Mesodermal cell (in vitro differentiated cells): Measurements from ENCODE around the gene IQCH.
"Not testable (repeated sequence)": the region's sequence is repeated elsewhere in the genome, so short reads cannot be mapped to it uniquely, and the experiment has no call there.

Source experiments
- H3K27ac ChIP-seq: 2 replicates; pipeline ENCODE4 v1.7.0; 2013; ENCODE audit warnings: mild to moderate bottlenecking, low read depth, low read length, moderate library complexity; ENCODE audit not compliant: severe bottlenecking
- H3K36me3 ChIP-seq: 2 replicates; pipeline ENCODE4 v1.7.1; 2013; ENCODE audit warnings: mild to moderate bottlenecking, low read length, moderate library complexity; ENCODE audit not compliant: control insufficient read depth, insufficient read depth
- H3K4me1 ChIP-seq: one replicate; pipeline ENCODE4 v1.7.1; 2013; ENCODE audit warnings: mild to moderate bottlenecking, low read length; ENCODE audit not compliant: insufficient read depth, control insufficient read depth, poor library complexity, severe bottlenecking
- H3K4me3 ChIP-seq: 2 replicates; pipeline ENCODE4 v1.7.0; 2013; ENCODE audit warnings: low read length, control low read depth, mild to moderate bottlenecking; ENCODE audit not compliant: insufficient read depth, poor library complexity, severe bottlenecking; ENCODE audit errors: extremely low read depth
- H3K9me3 ChIP-seq: 2 replicates; pipeline ENCODE4 v1.7.1; 2013; ENCODE audit warnings: mild to moderate bottlenecking, low read length, moderate library complexity; ENCODE audit not compliant: control insufficient read depth
- WGBS, 2 experiments: methylation state at CpG; one replicate each; pipeline ENCODE4 v1.1.5; 2013; ENCODE audit warnings: missing lambda C conversion rate in 2 of 2; ENCODE audit not compliant: insufficient coverage in 2 of 2; 5-methylcytosine and 5-hydroxymethylcytosine counted together

The IQCH gene

DNA sequence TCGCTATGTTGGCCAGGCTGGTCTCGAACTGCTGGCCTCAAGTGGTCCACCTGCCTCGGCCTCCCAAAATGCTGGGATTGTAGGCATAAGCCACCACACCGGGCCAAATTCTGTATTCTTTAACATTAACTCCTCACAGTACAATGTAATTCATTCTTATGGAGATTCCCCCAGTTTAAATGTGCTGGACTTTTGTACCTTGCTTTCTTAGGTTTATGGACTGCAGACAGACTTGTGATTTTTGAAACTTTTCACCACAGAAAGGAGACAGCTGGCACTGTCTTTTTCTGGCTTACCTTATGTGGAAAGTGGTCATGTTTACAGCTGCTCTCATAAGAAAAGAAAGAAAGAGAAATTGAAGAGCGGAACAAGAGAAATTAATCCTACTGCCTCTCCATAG, 103.8 kb downstream of the IQCH start:
- H3K9me3 ChIP-seq, result no peaks in the 10 kb centered on the region
- no peak overlapping the region for H3K27ac ChIP-seq
- no peaks in the 10 kb centered on the region for H3K4me1 ChIP-seq
- H3K4me3 ChIP-seq, result no peak overlapping the region
- H3K36me3 ChIP-seq, result no peaks in the 10 kb centered on the region
- WGBS, 2 experiments, result 92 to 97% methylated on average over 4 of the region's 5 CpGs

DNA sequence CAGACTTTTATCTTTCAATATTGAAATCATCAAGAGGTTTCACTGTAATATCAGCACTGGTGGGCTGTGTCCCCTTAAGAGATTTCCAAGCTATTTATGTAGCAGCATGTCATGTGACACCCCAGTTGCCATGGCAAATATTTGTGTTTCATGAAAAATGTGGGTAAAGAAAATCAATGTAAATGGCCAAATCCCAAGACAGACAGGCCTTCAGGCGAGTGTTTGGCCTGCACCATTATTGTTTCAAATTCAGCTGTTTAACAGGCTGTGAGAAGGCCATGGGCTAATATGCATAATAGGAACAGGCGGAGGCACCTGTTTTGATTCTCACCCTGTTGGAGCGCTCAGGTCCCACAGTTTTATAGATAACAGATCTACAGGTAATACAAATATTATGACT, 104.2 kb downstream of the IQCH start:
- no peak overlapping the region for H3K27ac ChIP-seq
- 56 to 86% methylated on average over 1 of the region's 3 CpGs for WGBS, 2 experiments
- H3K36me3 ChIP-seq, result no peaks in the 10 kb centered on the region
- H3K4me3 ChIP-seq, result no peak overlapping the region
- H3K9me3 ChIP-seq, result no peaks in the 10 kb centered on the region
- H3K4me1 ChIP-seq, result no peaks in the 10 kb centered on the region

DNA sequence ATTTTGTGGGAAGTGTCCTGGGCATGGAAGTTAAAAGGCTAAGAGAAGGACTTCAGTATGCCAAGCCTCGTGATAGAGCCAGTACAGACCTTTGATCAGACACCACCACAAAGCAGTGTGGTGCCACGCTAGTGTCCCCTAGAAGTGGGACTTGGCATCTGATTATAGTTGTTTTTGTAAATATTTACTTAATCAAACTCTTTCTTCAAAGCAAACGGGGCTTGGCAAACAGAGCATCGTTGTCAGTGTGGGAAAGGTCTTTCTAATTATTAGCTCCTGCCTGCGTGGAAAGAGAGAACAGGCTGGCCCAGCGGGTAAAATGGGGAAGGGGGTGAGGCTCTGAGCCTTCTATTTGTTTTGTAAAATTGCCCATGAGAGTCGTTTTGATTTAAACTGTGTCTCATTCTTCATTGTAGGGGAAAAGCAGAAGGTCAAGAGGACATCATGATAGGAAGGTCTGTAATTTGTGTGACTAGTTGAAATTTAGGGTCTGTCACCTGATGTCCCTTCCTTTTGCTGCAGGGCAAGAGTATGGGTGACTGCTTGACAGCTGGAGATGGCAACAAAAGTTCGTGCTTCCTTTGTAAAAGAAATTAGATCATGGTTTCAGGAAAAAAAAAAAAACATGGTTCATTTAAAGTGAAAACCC, 105.0 kb downstream of the IQCH start:
- H3K4me3 ChIP-seq, result no peak overlapping the region
- 56 to 59% methylated on average over 4 of the region's 8 CpGs for whole genome bisulfite sequencing, 2 experiments

DNA sequence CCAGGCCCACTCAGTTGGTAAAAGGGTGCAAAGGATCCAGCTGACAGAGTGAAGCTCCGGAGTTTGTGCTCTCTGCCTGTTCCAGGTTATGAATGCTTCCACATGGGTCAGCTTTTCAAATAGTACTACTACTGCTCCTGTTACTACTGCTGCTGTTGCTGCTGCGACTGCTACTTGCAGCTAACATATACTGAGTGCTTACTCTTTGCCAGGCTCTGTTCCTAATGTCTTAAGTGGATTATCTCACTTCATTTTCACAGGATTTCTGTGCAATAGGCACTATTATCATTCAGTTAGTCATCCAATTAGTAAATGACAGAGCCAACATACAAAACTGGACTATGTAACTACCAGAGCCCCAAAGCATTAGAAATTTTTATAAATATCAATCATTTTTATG, 106.5 kb downstream of the IQCH start:
- WGBS, 2 experiments, result 91 to 94% methylated on average over 2 of the region's 2 CpGs
- H3K9me3 ChIP-seq, result no peaks in the 10 kb centered on the region
- H3K4me3 ChIP-seq, result no peak overlapping the region
- H3K36me3 ChIP-seq, result no peaks in the 10 kb centered on the region
- H3K4me1 ChIP-seq, result no peaks in the 10 kb centered on the region
- H3K27ac ChIP-seq, result no peak overlapping the region

More for the DNA sequence above, 105.0 kb downstream of the IQCH start:
- Histone ChIP-seq H3K36me3 (no peaks in the 10 kb centered on the region), H3K27ac (no peak overlapping the region), H3K9me3 (no peaks in the 10 kb centered on the region), H3K4me1 (no peaks in the 10 kb centered on the region)

DNA sequence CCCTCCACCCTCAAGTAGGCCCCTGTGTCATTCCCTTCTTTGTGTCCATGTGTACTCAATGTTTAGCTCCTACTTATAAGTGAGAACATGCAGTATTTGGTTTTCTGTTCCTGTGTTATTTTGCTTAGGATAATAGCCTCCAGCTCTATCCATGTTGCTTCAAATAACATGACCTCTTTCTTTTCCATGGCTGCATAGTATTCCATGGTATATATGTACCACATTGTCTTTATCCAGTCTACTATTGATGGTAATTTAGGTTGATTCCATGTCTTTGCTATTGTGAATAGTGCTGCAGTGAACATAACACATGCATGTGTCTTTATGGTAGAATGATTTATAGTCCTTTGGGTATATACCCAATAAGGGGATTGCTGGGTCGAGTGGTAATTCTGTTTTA, 109.1 kb downstream of the IQCH start:
- H3K36me3 ChIP-seq, H3K4me3 ChIP-seq, H3K4me1 ChIP-seq, H3K9me3 ChIP-seq, H3K27ac ChIP-seq: not testable (repeated sequence)
- no CpG with 5 or more reads among the region's 1 CpG for WGBS, 2 experiments

DNA sequence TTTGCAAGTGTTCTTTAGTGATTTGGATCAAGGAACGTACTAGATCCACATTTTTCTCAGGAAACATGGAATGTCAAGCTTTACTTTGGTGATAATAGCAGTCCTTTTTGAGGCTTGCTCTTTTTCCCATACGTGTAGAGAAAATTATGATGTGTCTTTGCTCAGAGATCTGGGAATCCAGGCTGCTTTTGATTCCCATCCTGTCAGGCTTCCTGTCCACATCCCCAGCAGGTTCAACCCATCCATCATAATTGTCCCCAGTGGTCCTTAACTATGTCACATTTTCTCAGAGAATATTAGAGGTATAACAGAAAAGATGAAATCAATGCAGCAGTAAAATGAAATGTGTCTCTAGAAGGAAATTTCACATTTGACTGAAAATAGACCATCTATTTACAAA, 111.4 kb downstream of the IQCH start:
- H3K9me3 ChIP-seq, result no peaks in the 10 kb centered on the region
- H3K4me3 ChIP-seq, result no peak overlapping the region
- no peaks in the 10 kb centered on the region for H3K36me3 ChIP-seq
- H3K4me1 ChIP-seq, result no peaks in the 10 kb centered on the region
- 89 to 100% methylated on average over 1 of the region's 2 CpGs for WGBS, 2 experiments
- H3K27ac ChIP-seq, result no peak overlapping the region

DNA sequence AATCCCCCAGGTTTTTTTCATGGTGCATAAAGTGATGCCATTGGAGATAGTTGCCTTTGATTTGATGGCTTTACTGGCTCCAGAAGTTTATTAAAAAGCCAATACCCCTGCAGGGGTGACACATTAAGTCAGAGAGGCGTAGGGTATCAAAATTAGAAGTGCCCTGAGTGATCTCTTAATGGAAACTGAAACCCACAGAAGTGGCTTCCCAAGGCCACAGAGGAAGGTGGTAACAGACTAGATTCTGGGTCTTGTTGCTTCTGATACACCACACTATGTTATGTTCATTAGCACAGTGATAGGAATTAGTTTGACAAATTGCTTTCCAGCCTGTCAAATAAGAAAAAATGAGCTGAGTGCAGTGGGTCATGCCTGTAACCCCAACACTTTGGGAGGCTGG, 112.3 kb downstream of the IQCH start:
- no peaks in the 10 kb centered on the region for H3K9me3 ChIP-seq
- no peak overlapping the region for H3K4me3 ChIP-seq
- no peaks in the 10 kb centered on the region for H3K36me3 ChIP-seq
- whole genome bisulfite sequencing, 2 experiments, result 33 to 60% methylated on average over 1 of the region's 1 CpG
- no peak overlapping the region for H3K27ac ChIP-seq
- no peaks in the 10 kb centered on the region for H3K4me1 ChIP-seq

DNA sequence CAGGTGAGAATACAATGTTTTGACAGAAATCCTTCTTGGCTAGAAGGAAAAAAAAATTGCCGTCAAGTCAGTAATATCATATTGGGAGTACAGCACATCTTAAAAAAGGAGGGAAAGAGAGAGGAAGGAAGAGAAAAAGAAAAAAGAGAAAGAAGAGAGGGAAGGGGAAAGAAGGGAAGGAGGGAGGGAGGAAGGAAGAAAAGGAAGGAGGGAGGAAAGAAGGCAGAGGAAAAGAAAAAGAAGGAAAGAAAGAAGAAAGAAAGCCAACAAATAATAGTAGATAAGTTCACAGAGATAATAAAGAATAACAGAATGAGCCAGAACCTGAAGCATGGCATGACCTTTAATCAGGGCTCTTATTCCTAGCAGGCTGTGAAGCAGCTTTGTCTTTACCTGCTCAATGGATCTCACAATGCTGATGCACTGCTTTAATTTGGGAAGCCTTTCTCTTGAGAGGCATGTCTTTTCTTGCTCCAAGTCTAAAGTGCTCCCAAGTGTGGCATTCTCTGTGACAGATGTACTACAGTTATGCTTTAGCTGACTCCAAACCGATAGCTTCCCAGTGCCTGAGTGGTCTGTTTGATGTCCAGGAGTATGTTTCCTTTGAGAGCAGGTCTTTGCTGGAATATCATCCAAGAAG, 114.9 kb downstream of the IQCH start:
- H3K4me1 ChIP-seq, result no peaks in the 10 kb centered on the region
- no peak overlapping the region for H3K27ac ChIP-seq
- no peak overlapping the region for H3K4me3 ChIP-seq
- 83 to 100% methylated on average over 1 to 2 of the region's 2 CpGs for WGBS, 2 experiments
- H3K36me3 ChIP-seq, result no peaks in the 10 kb centered on the region
- H3K9me3 ChIP-seq, result no peaks in the 10 kb centered on the region

DNA sequence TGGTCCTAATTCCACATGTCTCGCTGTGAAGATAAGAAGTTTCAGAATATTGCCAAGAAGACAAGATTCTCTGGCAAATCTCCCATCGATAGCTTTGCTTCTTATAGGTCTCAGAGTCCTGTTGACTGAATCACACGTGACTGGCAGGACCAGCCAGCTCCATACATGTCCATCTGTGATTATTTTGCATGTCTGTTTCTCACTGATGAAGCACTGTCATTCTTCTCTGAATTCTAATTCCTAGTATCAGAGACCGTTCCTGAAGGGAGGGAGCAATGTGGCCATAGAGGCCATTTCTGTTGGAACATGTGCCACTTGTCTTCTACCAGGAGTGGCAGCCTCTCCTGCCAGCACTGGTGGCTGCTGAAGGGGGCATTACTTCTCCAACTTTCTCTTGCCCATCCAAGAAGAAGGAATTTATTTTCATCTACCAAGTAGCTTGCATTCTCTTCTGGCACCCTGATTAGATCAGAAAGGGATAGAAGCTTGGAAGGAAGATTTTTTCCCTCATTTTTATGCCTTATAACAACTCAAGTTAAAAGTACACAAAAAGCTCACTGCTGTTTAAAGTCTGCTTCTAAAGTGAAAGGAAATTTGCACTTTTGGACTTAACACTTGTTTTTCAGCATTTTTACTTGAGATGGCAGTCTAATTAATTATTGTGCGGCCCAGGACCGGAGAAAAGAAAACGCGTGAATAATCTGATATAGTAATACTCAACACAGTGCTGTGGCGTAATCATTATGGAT, 115.8 kb downstream of the IQCH start:
- no peaks in the 10 kb centered on the region for H3K4me1 ChIP-seq
- no peaks in the 10 kb centered on the region for H3K9me3 ChIP-seq
- no peaks in the 10 kb centered on the region for H3K36me3 ChIP-seq
- no peak overlapping the region for H3K27ac ChIP-seq
- H3K4me3 ChIP-seq, result no peak overlapping the region
- 92 to 96% methylated on average over 3 to 7 of the region's 9 CpGs for WGBS, 2 experiments

DNA sequence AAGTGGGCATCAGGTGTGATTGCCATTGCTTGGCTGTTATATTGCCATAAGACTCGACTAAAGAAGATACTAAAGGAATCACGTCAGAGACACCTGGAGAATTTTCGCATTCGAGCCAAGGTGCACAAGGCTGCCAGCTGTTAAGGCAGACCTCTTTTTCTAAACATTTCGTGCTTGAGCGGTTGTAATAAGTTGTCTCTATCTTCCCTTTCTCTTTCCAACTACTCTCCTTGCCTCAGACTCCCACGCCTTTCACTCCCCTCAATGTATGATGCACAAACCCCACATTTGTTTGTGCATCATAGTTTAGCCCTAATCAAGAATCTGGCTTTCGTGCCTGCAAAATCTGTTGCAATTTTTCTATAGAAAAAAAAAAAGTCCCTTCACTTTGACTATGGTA, 118.0 kb downstream of the IQCH start:
- H3K4me1 ChIP-seq, result no peaks in the 10 kb centered on the region
- no peak overlapping the region for H3K27ac ChIP-seq
- H3K36me3 ChIP-seq, result no peaks in the 10 kb centered on the region
- H3K4me3 ChIP-seq, result no peak overlapping the region
- no peaks in the 10 kb centered on the region for H3K9me3 ChIP-seq
- 87 to 91% methylated on average over 7 of the region's 8 CpGs for WGBS, 2 experiments
